Upper lobe of left lung (tissue), 6 donors: ENCODE measurements around the gene C19orf47. TPM values are rescaled to one million over a fixed set of nuclear protein-coding genes. Genes with fewer than 3 reads are reported as not detected.

Experiments
- ATAC-seq, 2 donors: fragments of 200-7000 bp; cut with Tn5 transposase; one replicate each; pipeline ENCODE4 v1.9.1; 2022; ENCODE audit warnings: mild to moderate bottlenecking in 2 of 2, moderate library complexity in 2 of 2; ENCODE audit not compliant: low FRiP score in 2 of 2
- DNase-seq, 2 donors: peaks; one replicate each; pipeline ENCODE4 v3.0.0-alpha.2; 2019 to 2020
- H3K27ac ChIP-seq, 4 donors: fragments of 200-600 bp; sonication (generic); one replicate each; pipeline ENCODE4 v1.5.1; 2016 to 2019
- H3K27me3 ChIP-seq, 4 donors: fragments of 200-600 bp; sonication (generic); one replicate each; pipeline ENCODE4 v1.5.1; 2017 to 2019
- H3K36me3 ChIP-seq, 4 donors: fragments of 200-600 bp; sonication (generic); one replicate each; pipeline ENCODE4 v1.5.1; 2016 to 2019
- H3K4me1 ChIP-seq, 4 donors: fragments of 200-600 bp; sonication (generic); one replicate each; pipeline ENCODE4 v1.5.1; 2018 to 2019
- H3K4me3 ChIP-seq, 4 donors: fragments of 200-600 bp; sonication (generic); one replicate each; pipeline ENCODE4 v1.5.1; 2017 to 2019; ENCODE audit warnings: mild to moderate bottlenecking in 2 of 4, moderate library complexity in 1 of 4
- H3K9me3 ChIP-seq, 4 donors: fragments of 200-600 bp; sonication (generic); one replicate each; pipeline ENCODE4 v1.5.1; 2018 to 2019
- EP300 ChIP-seq, 4 donors: sonication (generic); formaldehyde crosslinking; IDR thresholded peaks; one replicate each; pipeline ENCODE4 v1.5.1; 2017; ENCODE audit warnings: antibody characterized with exemption in 4 of 4, control low read depth in 2 of 4
- POLR2A ChIP-seq, 4 donors: fragments of 450-650 bp; IDR thresholded peaks; one replicate each; pipeline ENCODE4 v1.5.1; 2016 to 2017; ENCODE audit warnings: antibody characterized with exemption in 4 of 4, mild to moderate bottlenecking in 2 of 4
- POLR2AphosphoS5 ChIP-seq, 2 donors: sonication (generic); formaldehyde crosslinking; IDR thresholded peaks; one replicate each; pipeline ENCODE4 v1.5.1; 2017; ENCODE audit warnings: antibody characterized with exemption in 2 of 2
- WGBS, 2 donors: methylation state at CpG; one replicate each; pipeline ENCODE4 v1.1.5; 2017 to 2018; 5-methylcytosine and 5-hydroxymethylcytosine counted together
- small RNA-seq, 4 donors: library from RNA; depleted of rRNA; stranded (forward); fragments of <200 nt; gene quantifications; one replicate each; pipeline ENCODE3, GENCODE V24; 2016
- total RNA-seq, 6 donors: library from RNA; depleted of rRNA in 4 of 6; stranded (reverse); fragments of >200 nt in 4 of 6; gene quantifications; one replicate each; pipeline versions ENCODE4 v1.1.0 to v1.2.1, GENCODE V29; 2016 to 2021
- TF ChIP-seq, protein P1 (sequence below), 6 experiments: fragments of 450-650 bp in 4 of 6; fragments of 200-600 bp in 2 of 6; sonication (generic) in 2 of 6; IDR thresholded peaks; one replicate each; pipeline ENCODE4 v1.5.1; 2016 to 2019; ENCODE audit warnings: antibody characterized with exemption in 6 of 6
- donor health status: DM: no; HTN: no; CAD: no; lungs with moderate emphysema.
- donor health status: DM: no; HTN: yes; CAD: no; lungs with severe emphysema.

The C19orf47 gene
- total RNA-seq, 6 donors from 2014 or later: 12.6 to 59.7 (median 16.4) TPM

DNA sequence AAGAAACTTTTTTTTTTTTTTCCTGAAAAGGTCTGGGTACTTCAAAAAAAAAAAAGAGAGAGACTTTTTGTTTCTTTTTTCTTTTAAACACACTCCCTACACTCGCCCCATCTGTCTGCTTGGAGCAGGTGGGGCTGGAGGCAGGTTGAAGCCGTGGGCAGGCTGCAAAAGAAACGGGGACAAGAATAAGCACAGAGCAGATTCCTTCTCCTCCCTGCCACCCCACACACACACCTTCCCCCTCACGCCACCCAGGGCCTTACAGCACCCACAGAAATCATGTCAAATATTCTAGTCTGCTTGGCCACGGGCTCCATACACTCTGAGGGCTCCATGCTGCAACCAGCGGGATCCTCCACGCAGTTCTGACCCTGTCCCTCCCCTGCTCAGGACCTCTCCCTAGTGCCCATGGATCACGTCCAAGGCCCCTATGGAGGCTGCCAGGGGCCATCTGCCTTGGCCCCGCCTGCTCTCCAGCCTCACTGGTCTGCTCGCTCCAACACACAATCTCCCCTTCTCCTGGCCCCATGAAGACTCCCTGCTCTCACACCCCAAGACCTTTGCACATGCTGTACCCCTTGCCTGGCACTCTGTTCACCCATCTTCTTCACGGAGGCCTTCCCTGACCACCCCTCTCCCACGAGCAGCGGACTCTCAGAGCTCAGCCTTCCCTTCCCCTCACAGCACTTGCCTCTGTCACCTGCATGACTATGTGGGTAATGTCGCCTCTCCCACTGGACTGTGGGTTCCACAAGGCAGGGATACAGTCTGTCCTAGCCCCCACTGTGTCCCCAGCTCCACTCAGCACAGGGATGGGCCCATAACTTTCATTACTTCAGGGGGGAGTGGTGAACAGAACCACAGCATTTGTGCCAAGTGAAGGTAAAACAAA, 74.5 kb downstream of the C19orf47 start:
- no peak for ATAC-seq
- TF ChIP-seq POLR2A (IDR thresholded peaks at IDR 0.05) (no peak), POLR2AphosphoS5 (IDR thresholded peaks at IDR 0.05) (no peak), EP300 (IDR thresholded peaks at IDR 0.05) (no peak)
- TF ChIP-seq, protein P1, sequence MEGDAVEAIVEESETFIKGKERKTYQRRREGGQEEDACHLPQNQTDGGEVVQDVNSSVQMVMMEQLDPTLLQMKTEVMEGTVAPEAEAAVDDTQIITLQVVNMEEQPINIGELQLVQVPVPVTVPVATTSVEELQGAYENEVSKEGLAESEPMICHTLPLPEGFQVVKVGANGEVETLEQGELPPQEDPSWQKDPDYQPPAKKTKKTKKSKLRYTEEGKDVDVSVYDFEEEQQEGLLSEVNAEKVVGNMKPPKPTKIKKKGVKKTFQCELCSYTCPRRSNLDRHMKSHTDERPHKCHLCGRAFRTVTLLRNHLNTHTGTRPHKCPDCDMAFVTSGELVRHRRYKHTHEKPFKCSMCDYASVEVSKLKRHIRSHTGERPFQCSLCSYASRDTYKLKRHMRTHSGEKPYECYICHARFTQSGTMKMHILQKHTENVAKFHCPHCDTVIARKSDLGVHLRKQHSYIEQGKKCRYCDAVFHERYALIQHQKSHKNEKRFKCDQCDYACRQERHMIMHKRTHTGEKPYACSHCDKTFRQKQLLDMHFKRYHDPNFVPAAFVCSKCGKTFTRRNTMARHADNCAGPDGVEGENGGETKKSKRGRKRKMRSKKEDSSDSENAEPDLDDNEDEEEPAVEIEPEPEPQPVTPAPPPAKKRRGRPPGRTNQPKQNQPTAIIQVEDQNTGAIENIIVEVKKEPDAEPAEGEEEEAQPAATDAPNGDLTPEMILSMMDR (IDR thresholded peaks at IDR 0.05): no peak
- no peaks in the 10 kb centered on the region for H3K27me3 ChIP-seq
- H3K4me3 ChIP-seq: no peak overlapping the region
- WGBS, 2 donors: 74% methylated on average over 14 of the region's 14 CpGs
- DNase-seq: no peak
- peaks cover 16 to 51% (median 18%) of the 10 kb centered on the region in 4 donors for H3K4me1 ChIP-seq
- H3K27ac ChIP-seq: peak overlapping the region in 1 of 4 donors; percentile 11
- H3K36me3 ChIP-seq: peaks cover 0 to 10% (median 0%) of the 10 kb centered on the region in 4 donors
- no peaks in the 10 kb centered on the region for H3K9me3 ChIP-seq

DNA sequence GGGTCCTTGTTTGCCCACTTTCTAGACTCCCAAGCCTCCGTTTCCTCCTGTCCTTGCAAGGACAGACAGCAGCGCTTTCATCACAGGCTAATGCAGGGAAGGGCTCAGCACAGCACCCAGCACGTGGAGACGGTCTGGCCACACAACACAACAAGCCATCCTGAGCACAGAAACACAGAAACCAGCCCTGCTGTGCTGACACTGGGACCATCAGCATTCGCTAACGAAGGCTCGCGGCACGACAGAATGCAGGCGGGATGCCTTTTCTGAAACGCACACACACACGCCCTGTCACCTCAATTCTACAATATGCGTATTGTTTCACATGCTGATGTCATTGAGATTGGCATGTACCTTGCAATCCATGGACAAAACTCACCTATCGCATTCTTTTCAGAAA, 75.9 kb downstream of the C19orf47 start:
- Histone ChIP-seq H3K4me3 (no peak overlapping the region), H3K36me3 (peaks cover 0 to 16% (median 0%) of the 10 kb centered on the region in 4 donors), H3K9me3 (no peaks in the 10 kb centered on the region), H3K27me3 (no peaks in the 10 kb centered on the region), H3K27ac (no peak overlapping the region), H3K4me1 (peaks cover 11 to 38% (median 19%) of the 10 kb centered on the region in 4 donors)
- TF ChIP-seq EP300 (IDR thresholded peaks at IDR 0.05) (no peak), POLR2A (IDR thresholded peaks at IDR 0.05) (no peak), POLR2AphosphoS5 (IDR thresholded peaks at IDR 0.05) (no peak)
- TF ChIP-seq, protein P1 (IDR thresholded peaks at IDR 0.05): no peak
- no peak for DNase-seq
- no peak for ATAC-seq
- WGBS, 2 donors: 92 to 96% methylated on average over 14 of the region's 14 CpGs

DNA sequence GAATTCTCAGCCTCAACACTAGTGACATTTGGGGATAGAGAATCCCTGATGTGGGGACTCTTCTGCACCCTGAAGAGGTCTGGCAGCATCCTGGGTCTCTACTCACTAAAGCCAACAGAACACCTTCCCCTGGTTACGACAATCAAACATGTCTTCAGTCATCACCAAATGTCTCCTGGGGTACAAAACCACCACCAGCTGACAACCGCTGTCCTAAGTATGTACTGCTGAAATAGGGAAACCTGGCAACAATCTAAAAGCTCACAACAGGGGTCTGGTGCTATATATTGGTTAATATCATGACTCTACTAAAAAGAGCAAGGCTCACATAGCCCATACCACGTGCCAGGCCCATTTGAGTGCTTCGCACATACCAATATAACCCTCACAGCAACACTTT, 76.5 kb downstream of the C19orf47 start:
- Histone ChIP-seq H3K9me3 (no peaks in the 10 kb centered on the region), H3K4me1 (peaks cover 14 to 38% (median 25%) of the 10 kb centered on the region in 4 donors), H3K36me3 (peaks cover 0 to 16% (median 0%) of the 10 kb centered on the region in 4 donors), H3K4me3 (no peak overlapping the region), H3K27me3 (no peaks in the 10 kb centered on the region), H3K27ac (no peak overlapping the region)
- DNase-seq (no peak), ATAC-seq (no peak)
- WGBS, 2 donors: 90 to 92% methylated on average over 4 of the region's 4 CpGs
- TF ChIP-seq POLR2A (IDR thresholded peaks at IDR 0.05) (no peak), EP300 (IDR thresholded peaks at IDR 0.05) (no peak), POLR2AphosphoS5 (IDR thresholded peaks at IDR 0.05) (no peak)
- TF ChIP-seq, protein P1 (IDR thresholded peaks at IDR 0.05): no peak

DNA sequence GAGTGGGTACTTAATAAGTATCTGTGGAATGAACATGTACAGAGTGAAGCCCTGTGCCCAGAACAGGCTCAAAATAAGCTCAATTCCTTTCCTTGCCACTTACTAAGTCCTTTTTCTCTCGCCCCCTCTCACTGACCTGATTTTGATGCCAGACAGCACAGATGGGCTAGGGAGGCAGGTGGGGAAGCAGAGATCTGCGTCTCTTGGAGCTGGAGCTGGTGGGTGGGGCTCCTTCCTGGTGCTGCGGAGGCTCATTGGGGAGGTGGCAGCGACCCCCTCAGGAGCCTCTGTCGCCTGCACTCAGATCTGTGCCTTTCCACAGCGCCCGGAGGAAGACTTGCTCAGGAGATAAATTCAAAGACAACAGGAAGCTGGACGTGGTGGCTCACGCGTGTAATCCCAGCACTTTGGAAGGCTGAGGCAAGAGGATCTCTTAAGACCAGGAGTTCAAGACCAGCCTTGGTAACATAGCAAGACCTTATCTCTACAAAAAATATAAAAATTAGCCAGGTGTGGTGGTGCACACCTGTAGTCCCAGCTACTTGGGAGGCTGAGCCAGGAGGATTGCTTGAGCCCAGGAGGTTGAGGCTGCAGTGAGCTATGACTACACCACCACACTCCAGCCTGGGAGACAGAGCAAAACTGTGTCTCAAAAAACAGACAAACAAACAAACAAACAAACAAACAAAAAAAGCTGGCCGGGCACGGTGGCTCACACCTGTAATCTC, 77.7 kb downstream of the C19orf47 start:
- TF ChIP-seq POLR2AphosphoS5 (IDR thresholded peaks at IDR 0.05) (no peak), EP300 (IDR thresholded peaks at IDR 0.05) (no peak), POLR2A (IDR thresholded peaks at IDR 0.05) (no peak)
- TF ChIP-seq, protein P1 (IDR thresholded peaks at IDR 0.05): no peak
- no peak for ATAC-seq
- peaks cover 20 to 46% (median 30%) of the 10 kb centered on the region in 4 donors for H3K4me1 ChIP-seq
- H3K27me3 ChIP-seq: no peaks in the 10 kb centered on the region
- H3K9me3 ChIP-seq: no peaks in the 10 kb centered on the region
- H3K27ac ChIP-seq: no peak overlapping the region
- DNase-seq: no peak
- no peak overlapping the region for H3K4me3 ChIP-seq
- WGBS, 2 donors: 64 to 80% methylated on average over 12 of the region's 12 CpGs
- peaks cover 0 to 16% (median 0%) of the 10 kb centered on the region in 4 donors for H3K36me3 ChIP-seq

Small RNA genes lying within 50 kb of the gene (small RNA-seq; reads per million reads assigned to genes)
- 0.25 to 1.1 (median 0.63) reads per million in 4 donors for gene MIR641
- gene MIR6796: 0 to 0.07 (median 0.03) reads per million in 4 donors
- gene RF00019: 0 reads per million in 4 donors
- gene RNU6-945P: 0 reads per million in 4 donors

Other genes starting within 250 kb of the C19orf47 start
- 10 to 100 TPM in 5 of 6 donors, 1 to 10 TPM in 1; 9.0 to 56.6 (median 18.4) TPM for gene MAP3K10, start 157.0 kb downstream of the C19orf47 start, total RNA-seq
- gene TTC9B, start 130.0 kb downstream of the C19orf47 start, total RNA-seq: not detected
- under 1 TPM in 3 of 6 donors, not detected in 3; 0.31 to 1.00 (median 0.79) TPM for gene CCNP, start 121.7 kb downstream of the C19orf47 start, total RNA-seq
- gene AKT2, start 63.1 kb downstream of the C19orf47 start, total RNA-seq: 100 to 1,000 TPM in 4 of 6 donors, 10 to 100 TPM in 2; 59.7 to 164 (median 105) TPM
- 100 to 1,000 TPM; 257 to 710 (median 470) TPM for gene PLD3, start 298 bp upstream of the C19orf47 start, total RNA-seq
- gene HIPK4, start 41.8 kb upstream of the C19orf47 start, total RNA-seq: 1 to 10 TPM in 1 of 6 donors, under 1 TPM in 4, not detected in 1; 0.17 to 1.0 (median 0.46) TPM
- 100 to 1,000 TPM in 1 of 6 donors, 10 to 100 TPM in 5; 30.1 to 146 (median 51.5) TPM for gene PRX, start 65.0 kb upstream of the C19orf47 start, total RNA-seq
- gene SERTAD1, start 77.6 kb upstream of the C19orf47 start, total RNA-seq: 10 to 100 TPM in 4 of 6 donors, 1 to 10 TPM in 2; 2.1 to 37.5 (median 18.4) TPM
- 10 to 100 TPM in 5 of 6 donors, 1 to 10 TPM in 1; 8.9 to 44.5 (median 21.9) TPM for gene SERTAD3, start 95.9 kb upstream of the C19orf47 start, total RNA-seq
- gene BLVRB, start 117.3 kb upstream of the C19orf47 start, total RNA-seq: 100 to 1,000 TPM in 5 of 6 donors, 10 to 100 TPM in 1; 77.5 to 379 (median 223) TPM
- gene SPTBN4, start 118.6 kb upstream of the C19orf47 start, total RNA-seq: 1 to 10 TPM in 1 of 6 donors, under 1 TPM in 5; 0.33 to 8.4 (median 0.67) TPM
- 100 to 1,000 TPM in 2 of 6 donors, 10 to 100 TPM in 4; 60.6 to 232 (median 90.2) TPM for gene SHKBP1, start 228.5 kb upstream of the C19orf47 start, total RNA-seq